K562 (cell line): ENCODE measurements around the gene POU2F1.

Source experiments
- ARHGAP35 ChIP-seq: fragments of 450-650 bp; IDR thresholded peaks from 2 replicates; pipeline ENCODE4 v1.6.1; 2018; ENCODE audit not compliant: partially characterized antibody
- CBFA2T3 ChIP-seq: fragments of 450-650 bp; IDR thresholded peaks from 2 replicates; pipeline ENCODE4 v1.6.1; 2017
- ELF2 ChIP-seq: fragments of 250-450 bp; sonication (Bioruptor Pico); IDR thresholded peaks from 2 replicates; pipeline ENCODE4 v1.5.0; 2021; ENCODE audit warnings: mild to moderate bottlenecking
- EZH2 ChIP-seq: IDR thresholded peaks from 2 replicates; pipeline ENCODE4 v1.6.1; 2012; ENCODE audit warnings: low read depth, mild to moderate bottlenecking, inconsistent platforms, low read length, borderline replicate concordance
- NR1H2 ChIP-seq: sonication (generic); formaldehyde crosslinking; IDR thresholded peaks from 2 replicates; pipeline ENCODE4 v1.4.0; 2020; ENCODE audit warnings: mild to moderate bottlenecking, missing genetic modification reagents
- SMC3 ChIP-seq: conservative IDR thresholded peaks from 2 replicates; pipeline ENCODE4 v1.6.1; 2011; ENCODE audit warnings: low read depth, low read length, improper control_type of control experiment; ENCODE audit not compliant: insufficient read depth
- SP1 ChIP-seq: sonication (generic); formaldehyde crosslinking; IDR thresholded peaks from 2 replicates; pipeline ENCODE4 v1.8.1; 2022; ENCODE audit warnings: mild to moderate bottlenecking, missing genetic modification reagents

- TF ChIP-seq ELF2 (CRISPR knock-in tag) (no peak), CBFA2T3 (no peak), ARHGAP35 (no peak), SMC3 (no peak), SP1 (CRISPR knock-in tag) (no peak), NR1H2 (CRISPR knock-in tag) (no peak), EZH2 (no peak)
Measured at GRCh38 chr1:167244244-167244643, 23.6 kb downstream of the POU2F1 start.
